AG04450 (cell line): ENCODE data around the gene POM121L2. TPM values are rescaled to one million over a fixed set of nuclear protein-coding genes. Genes with fewer than 3 reads are reported as not detected.
"Not testable (repeated sequence)": the region's sequence is repeated elsewhere in the genome, so short reads cannot be mapped to it uniquely, and the experiment has no call there.

ENCODE experiments used
- CTCF ChIA-PET: fragments of 300-600, 350-600 bp; formaldehyde crosslinking; extraction: SDS; loops from one replicate; lab custom pipeline; 2022; ENCODE audit warnings: antibody characterized with exemption, inconsistent platforms; lab: Charles Lee
- POLR2A ChIA-PET: fragments of 350-600 bp; formaldehyde crosslinking; extraction: SDS; loops from one replicate; lab custom pipeline; 2021; ENCODE audit warnings: antibody characterized with exemption, inconsistent platforms; lab: Yijun Ruan, JAX
- DNase-seq: peaks from one replicate; pipeline ENCODE4 v3.0.0-alpha.2; 2011; ENCODE audit warnings: low read depth, low spot score
- H3K27ac ChIP-seq: one replicate; pipeline ENCODE4 v1.5.1; 2012; ENCODE audit warnings: low read depth, low read length, control low read depth
- H3K27me3 ChIP-seq: one replicate; pipeline ENCODE4 v1.6.0; 2012; ENCODE audit warnings: low read length; ENCODE audit not compliant: control insufficient read depth, insufficient read depth
- H3K4me3 ChIP-seq: 2 replicates; pipeline ENCODE4 v1.5.1; 2011; ENCODE audit warnings: mild to moderate bottlenecking, low read depth, low read length, control low read depth
- H3K9me3 ChIP-seq: 2 replicates; pipeline ENCODE4 v1.5.1; 2012; ENCODE audit warnings: low read length; ENCODE audit not compliant: control insufficient read depth, insufficient read depth
- polyA plus RNA-seq: library from polyadenylated mRNA; depleted of rRNA; stranded (reverse); fragments of >200 nt; gene quantifications from 2 replicates; pipeline ENCODE4 v1.2.3, GENCODE V29; 2011
- TF ChIP-seq, protein P1 (sequence below): IDR thresholded peaks from 2 replicates; pipeline ENCODE4 v1.5.1; 2011; ENCODE audit warnings: low read depth, low read length, control low read depth, inconsistent platforms

POM121L2 gene
- polyA plus RNA-seq, 1 experiment = not detected

- no peak for DNase-seq
- H3K4me3 ChIP-seq = no peak overlapping the region
- H3K27me3 ChIP-seq = no peaks in the 10 kb centered on the region
- ChIA-PET POLR2A (no interaction called here), CTCF (interaction anchor here (1.3 kb wide), 1 partner anchor 477 kb away, joined by 3 read pairs; no protein-coding TSS in a partner anchor)
- H3K9me3 ChIP-seq = no peaks in the 10 kb centered on the region; the same call in 1 of the 2 replicates
- TF ChIP-seq, protein P1, sequence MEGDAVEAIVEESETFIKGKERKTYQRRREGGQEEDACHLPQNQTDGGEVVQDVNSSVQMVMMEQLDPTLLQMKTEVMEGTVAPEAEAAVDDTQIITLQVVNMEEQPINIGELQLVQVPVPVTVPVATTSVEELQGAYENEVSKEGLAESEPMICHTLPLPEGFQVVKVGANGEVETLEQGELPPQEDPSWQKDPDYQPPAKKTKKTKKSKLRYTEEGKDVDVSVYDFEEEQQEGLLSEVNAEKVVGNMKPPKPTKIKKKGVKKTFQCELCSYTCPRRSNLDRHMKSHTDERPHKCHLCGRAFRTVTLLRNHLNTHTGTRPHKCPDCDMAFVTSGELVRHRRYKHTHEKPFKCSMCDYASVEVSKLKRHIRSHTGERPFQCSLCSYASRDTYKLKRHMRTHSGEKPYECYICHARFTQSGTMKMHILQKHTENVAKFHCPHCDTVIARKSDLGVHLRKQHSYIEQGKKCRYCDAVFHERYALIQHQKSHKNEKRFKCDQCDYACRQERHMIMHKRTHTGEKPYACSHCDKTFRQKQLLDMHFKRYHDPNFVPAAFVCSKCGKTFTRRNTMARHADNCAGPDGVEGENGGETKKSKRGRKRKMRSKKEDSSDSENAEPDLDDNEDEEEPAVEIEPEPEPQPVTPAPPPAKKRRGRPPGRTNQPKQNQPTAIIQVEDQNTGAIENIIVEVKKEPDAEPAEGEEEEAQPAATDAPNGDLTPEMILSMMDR = no peak
- H3K27ac ChIP-seq = no peak overlapping the region
Observed at GRCh38 chr6:27275025-27275956, 36.8 kb downstream of the POM121L2 start.

DNA sequence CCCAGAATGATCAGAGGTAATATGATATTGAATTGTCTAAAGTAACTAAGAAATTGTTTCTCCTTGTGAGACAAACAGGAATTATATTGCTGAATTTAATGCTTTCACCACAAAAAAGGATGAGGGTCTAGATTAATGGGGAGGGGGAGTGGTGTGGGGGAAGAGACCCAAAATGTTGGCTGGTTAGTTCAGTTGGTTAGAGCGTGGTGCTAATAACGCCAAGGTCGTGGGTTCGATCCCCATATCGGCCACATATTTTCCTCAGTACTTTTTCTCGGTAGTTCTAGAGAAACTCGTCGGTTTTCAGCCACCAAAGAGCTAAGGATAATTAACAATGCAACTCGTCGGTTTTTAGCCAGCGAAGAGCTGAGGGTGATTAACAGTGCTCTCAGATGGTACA is 38.3 kb downstream of the POM121L2 start:
- no peak for DNase-seq
- Histone ChIP-seq H3K4me3 (no peak overlapping the region), H3K27me3 (no peaks in the 10 kb centered on the region), H3K9me3 (no peaks in the 10 kb centered on the region; the same call in 1 of the 2 replicates), H3K27ac (no peak overlapping the region)
- TF ChIP-seq, protein P1 = no peak
- ChIA-PET POLR2A (no interaction called here), CTCF (interaction anchor here (1.3 kb wide), 1 partner anchor 479 kb away, joined by 3 read pairs; no protein-coding TSS in a partner anchor)

DNA sequence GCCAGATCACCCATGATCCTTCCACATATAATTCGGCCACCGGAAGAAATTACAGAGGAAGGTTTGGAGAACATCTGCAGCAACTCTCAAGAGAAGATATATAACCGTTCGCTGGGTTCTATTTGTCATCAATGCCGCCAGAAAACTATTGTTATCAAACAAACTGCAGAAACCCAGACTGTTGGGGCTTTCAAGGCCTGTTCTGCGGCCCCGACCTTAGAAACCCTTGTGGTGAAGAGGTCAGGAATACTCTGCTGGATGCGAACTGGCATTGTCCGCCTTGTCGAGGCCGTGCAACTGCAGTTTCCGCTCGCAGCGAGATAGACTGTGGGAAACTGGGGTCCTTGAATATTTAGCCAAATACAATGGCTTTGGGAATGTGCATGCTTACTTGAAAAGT is 43.3 kb downstream of the POM121L2 start:
- TF ChIP-seq, protein P1 = no peak
- no peak overlapping the region for H3K4me3 ChIP-seq
- POLR2A ChIA-PET = no interaction called here

GRCh38 chr6:27267857-27268434 is 44.1 kb downstream of the POM121L2 start:
- CTCF ChIA-PET = no interaction called here
- Histone ChIP-seq H3K27ac (no peak overlapping the region), H3K4me3 (no peak overlapping the region), H3K9me3 (no peaks in the 10 kb centered on the region; the same call in 1 of the 2 replicates), H3K27me3 (peaks cover 2% of the 10 kb centered on the region)
- no peak for DNase-seq
- POLR2A ChIA-PET = no interaction called here
- TF ChIP-seq, protein P1 = no peak

More for the DNA sequence above, 43.3 kb downstream of the POM121L2 start:
- CTCF ChIA-PET = no interaction called here
- DNase-seq = no peak
- Histone ChIP-seq H3K27ac (no peak overlapping the region), H3K9me3 (no peaks in the 10 kb centered on the region; the same call in 1 of the 2 replicates), H3K27me3 (no peaks in the 10 kb centered on the region)

DNA sequence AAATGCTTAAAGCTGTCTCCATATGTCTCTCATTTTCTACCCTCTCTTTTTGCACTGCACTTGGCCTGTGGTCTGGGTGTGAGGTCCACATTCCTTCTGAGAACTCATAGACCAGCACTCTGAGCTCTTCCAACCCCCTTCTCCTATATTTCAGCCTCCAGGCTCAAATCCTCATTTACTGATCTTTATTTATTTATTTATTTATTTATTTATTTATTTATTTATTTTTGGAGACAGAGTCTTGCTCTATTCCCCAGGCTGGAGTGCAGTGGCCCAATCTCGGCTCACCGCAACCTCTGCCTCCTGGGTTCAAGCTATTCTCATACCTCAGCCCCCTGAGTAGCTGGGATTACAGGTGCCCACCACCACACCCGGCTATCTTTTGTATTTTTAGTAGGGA is 45.1 kb downstream of the POM121L2 start:
- POLR2A ChIA-PET, DNase-seq, H3K9me3 ChIP-seq, H3K27me3 ChIP-seq, H3K27ac ChIP-seq, CTCF ChIA-PET, H3K4me3 ChIP-seq: not testable (repeated sequence)
